Adrenal gland (tissue), 5 donors: ENCODE data around the gene DUSP2.
A peak's percentile ranks its signal among the peaks of the same experiment; 100 is the strongest.

Experiments used
- POLR2A ChIP-seq, 2 donors: fragments of 450-650 bp; IDR thresholded peaks; one replicate each; pipeline ENCODE4 v1.6.1; 2017; ENCODE audit warnings: antibody characterized with exemption in 2 of 2, mild to moderate bottlenecking in 2 of 2, moderate library complexity in 1 of 2
- TF ChIP-seq, protein P1 (sequence below), 6 experiments: fragments of 450-650 bp in 4 of 6; fragments of 200-600 bp in 2 of 6; sonication (generic) in 1 of 6; IDR thresholded peaks; 1 replicate in 5 of 6; 2 replicates in 1 of 6; pipeline versions ENCODE4 v1.5.1 to v1.8.0; 2016 to 2021; ENCODE audit warnings: antibody characterized with exemption in 6 of 6, mild to moderate bottlenecking in 2 of 6, moderate library complexity in 1 of 6
- donor health status: DM: no; HTN: no; CAD: no.

DNA sequence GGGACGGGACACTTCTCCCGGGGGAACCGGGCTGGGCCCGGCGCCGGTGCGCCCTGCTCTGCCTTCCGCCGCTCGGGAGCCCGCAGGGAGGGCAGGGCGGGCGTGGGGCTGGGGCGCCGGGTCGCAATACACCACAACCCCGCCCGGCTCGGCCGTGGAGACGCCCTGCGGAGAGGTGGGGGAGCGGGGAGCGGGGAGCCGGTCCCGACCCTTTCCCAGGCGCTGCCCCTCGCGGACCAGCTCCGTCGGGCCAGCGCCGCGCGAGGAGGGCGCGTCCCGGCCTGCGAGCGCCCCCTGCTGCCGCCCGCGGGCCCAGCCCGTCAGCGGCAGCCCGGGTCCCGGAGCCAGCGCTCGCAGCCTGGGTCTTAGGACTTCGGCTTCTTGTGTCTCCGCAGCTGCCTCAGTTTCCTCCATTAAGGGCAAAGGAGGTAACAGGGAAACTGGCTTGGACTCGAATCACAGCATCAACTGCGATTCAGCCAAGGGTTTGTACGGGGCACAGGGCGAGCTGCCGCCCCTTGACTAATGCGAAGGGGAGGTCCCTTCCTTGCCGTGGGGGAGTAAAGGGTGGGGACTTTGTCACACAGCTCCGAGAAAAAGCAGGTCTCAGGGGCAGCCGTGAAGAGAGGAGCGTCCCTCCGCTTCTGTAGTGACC, 28.2 kb downstream of the DUSP2 start:
- TF ChIP-seq, protein P1, sequence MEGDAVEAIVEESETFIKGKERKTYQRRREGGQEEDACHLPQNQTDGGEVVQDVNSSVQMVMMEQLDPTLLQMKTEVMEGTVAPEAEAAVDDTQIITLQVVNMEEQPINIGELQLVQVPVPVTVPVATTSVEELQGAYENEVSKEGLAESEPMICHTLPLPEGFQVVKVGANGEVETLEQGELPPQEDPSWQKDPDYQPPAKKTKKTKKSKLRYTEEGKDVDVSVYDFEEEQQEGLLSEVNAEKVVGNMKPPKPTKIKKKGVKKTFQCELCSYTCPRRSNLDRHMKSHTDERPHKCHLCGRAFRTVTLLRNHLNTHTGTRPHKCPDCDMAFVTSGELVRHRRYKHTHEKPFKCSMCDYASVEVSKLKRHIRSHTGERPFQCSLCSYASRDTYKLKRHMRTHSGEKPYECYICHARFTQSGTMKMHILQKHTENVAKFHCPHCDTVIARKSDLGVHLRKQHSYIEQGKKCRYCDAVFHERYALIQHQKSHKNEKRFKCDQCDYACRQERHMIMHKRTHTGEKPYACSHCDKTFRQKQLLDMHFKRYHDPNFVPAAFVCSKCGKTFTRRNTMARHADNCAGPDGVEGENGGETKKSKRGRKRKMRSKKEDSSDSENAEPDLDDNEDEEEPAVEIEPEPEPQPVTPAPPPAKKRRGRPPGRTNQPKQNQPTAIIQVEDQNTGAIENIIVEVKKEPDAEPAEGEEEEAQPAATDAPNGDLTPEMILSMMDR (IDR thresholded peaks at IDR 0.05): peak in 4 of 6 experiments; percentile 42 to 95 (median 90)
- TF ChIP-seq POLR2A (IDR thresholded peaks at IDR 0.05): no peak
